PFSK-1 (cell line): ENCODE measurements around the gene GFPT2.

Experiments
- FOXP2 ChIP-seq: optimal IDR thresholded peaks from 2 replicates; pipeline ENCODE3; 2011; ENCODE audit warnings: borderline replicate concordance, control low read depth, inconsistent platforms; ENCODE audit not compliant: insufficient read depth; ENCODE audit errors: extremely low read length, extremely low read depth
- POLR2AphosphoS5 ChIP-seq: IDR thresholded peaks from 2 replicates; pipeline ENCODE4 v1.6.1; 2012; ENCODE audit warnings: low read depth, mild to moderate bottlenecking, control low read depth, low read length, moderate library complexity
- REST ChIP-seq, 2 experiments: IDR thresholded peaks; 2 replicates each; pipeline versions ENCODE4 v1.6.1 to v1.8.0; 2011 to 2012; ENCODE audit warnings: low read depth in 2 of 2, low read length in 2 of 2, control low read depth in 1 of 2, inconsistent platforms in 1 of 2, mild to moderate bottlenecking in 1 of 2, moderate library complexity in 1 of 2; ENCODE audit not compliant: insufficient read depth in 1 of 2
- SIN3A ChIP-seq: IDR thresholded peaks from 2 replicates; pipeline ENCODE4 v1.6.1; 2012; ENCODE audit warnings: mild to moderate bottlenecking, low read length, moderate library complexity, borderline replicate concordance; ENCODE audit not compliant: insufficient read depth
- TAF1 ChIP-seq: IDR thresholded peaks from 2 replicates; pipeline ENCODE4 v1.6.1; 2012; ENCODE audit warnings: low read length, control low read depth, borderline replicate concordance; ENCODE audit not compliant: insufficient read depth

GRCh38 chr5:180297587-180298282 lies 55.4 kb downstream of the GFPT2 start:
- no peak for TF ChIP-seq TAF1
- TF ChIP-seq SIN3A, result no peak
- no peak for TF ChIP-seq REST (IDR thresholded peaks at IDR 0.05; ENCODE audit: insufficient read depth in 1 of 2, low read depth in 2 of 2, low read length in 2 of 2)
- no peak for TF ChIP-seq POLR2AphosphoS5
- TF ChIP-seq FOXP2, result no peak
